ENCODE measurements around the gene ZFP36L2. TPM values are rescaled to one million over a fixed set of nuclear protein-coding genes. Genes with fewer than 3 reads are reported as not detected.

Gene ZFP36L2
- total and polyA plus RNA-seq, 12 donors: 8.4 to 333 (median 107) TPM

GRCh38 chr2:43218155-43218701, 8.2 kb downstream of the ZFP36L2 start:
- H3K4me1 ChIP-seq (replicated peaks in 1 of 2): peaks cover 48 to 53% of the 10 kb centered on the region in 2 donors
- no peaks in the 10 kb centered on the region for H3K27me3 ChIP-seq
- WGBS, 4 donors: 19 to 23% (median 21%) methylated on average over 13 of the region's 13 CpGs
- peaks cover 0 to 13% of the 10 kb centered on the region in 2 donors for H3K36me3 ChIP-seq (replicated peaks in 1 of 2)
- intact Hi-C loops (cut with DNase I): no loop called here
- peak overlapping the region in 1 of 4 donors; percentile 96 for H3K4me3 ChIP-seq
- TF ChIP-seq CTCF (IDR thresholded peaks at IDR 0.05): peak in 5 of 6 experiments; percentile 6 to 49 (median 21)
- TF ChIP-seq POLR2A (IDR thresholded peaks at IDR 0.05): no peak
- H3K27ac ChIP-seq: peak overlapping the region; percentile 92 to 100 (median 99)
- no peaks in the 10 kb centered on the region for H3K9me3 ChIP-seq (replicated peaks in 1 of 3)
- peak in 2 of 7 donors; percentile 62 to 66 for DNase-seq

DNA sequence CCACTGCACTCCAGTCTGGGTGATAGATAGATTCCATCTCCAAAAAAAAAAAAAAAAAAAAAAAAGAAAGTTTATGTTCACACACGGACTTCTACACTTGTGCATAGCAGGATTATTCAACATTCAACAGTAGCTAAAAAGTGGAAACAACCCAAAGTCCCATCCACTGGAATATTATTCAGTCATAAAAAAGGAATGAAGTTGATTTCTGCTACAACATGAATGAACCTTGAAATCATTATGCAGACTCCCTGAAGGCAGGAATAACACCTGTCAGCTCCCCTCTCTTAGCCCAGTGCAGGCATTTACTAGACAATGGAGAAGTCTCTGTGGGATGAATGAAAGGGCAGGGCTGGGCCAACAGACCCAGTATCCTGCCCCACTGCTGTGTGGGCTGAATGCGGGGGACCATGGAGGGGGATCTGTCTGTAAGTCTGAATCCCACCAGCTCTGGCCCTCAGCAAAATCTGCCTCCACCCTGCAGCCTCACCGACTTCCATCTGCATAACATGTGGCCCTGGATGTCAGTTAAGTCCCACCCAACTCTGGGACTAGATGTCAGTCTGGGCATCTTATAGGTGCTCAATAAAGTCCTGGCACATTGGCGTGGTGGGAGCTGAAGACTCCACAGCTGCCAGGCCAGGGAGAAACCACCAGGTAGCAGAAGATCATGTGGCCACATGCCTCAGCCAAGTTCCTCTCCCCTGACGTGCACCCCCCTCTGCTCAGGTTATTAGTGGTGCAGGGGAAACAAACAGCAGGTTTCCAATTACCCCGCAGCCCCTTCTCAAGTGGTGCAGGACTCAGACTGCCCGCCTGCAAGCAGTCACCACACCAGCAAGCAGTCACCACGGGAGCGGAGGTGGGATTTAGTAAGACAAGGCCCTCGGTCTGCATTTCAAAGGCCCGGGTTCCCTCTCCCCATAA, 8.9 kb downstream of the ZFP36L2 start:
- Histone ChIP-seq H3K4me1 (replicated peaks in 1 of 2) (peaks cover 43 to 49% of the 10 kb centered on the region in 2 donors), H3K27me3 (no peaks in the 10 kb centered on the region), H3K27ac (peak overlapping the region; percentile 92 to 100 (median 99)), H3K9me3 (replicated peaks in 1 of 3) (no peaks in the 10 kb centered on the region), H3K4me3 (no peak overlapping the region), H3K36me3 (replicated peaks in 1 of 2) (peaks cover 0 to 5% of the 10 kb centered on the region in 2 donors)
- peak in 2 of 7 donors; percentile 13 to 48 for DNase-seq
- WGBS, 4 donors: 54 to 65% (median 57%) methylated on average over 6 to 11 of the region's 11 CpGs
- TF ChIP-seq POLR2A (IDR thresholded peaks at IDR 0.05) (no peak), CTCF (IDR thresholded peaks at IDR 0.05) (no peak)
- intact Hi-C loops (cut with DNase I): no loop called here

GRCh38 chr2:43216629-43217028, 9.8 kb downstream of the ZFP36L2 start:
- Histone ChIP-seq H3K27ac (no peak overlapping the region), H3K4me3 (no peak overlapping the region), H3K4me1 (replicated peaks in 1 of 2) (peaks cover 36 to 42% of the 10 kb centered on the region in 2 donors), H3K9me3 (replicated peaks in 1 of 3) (no peaks in the 10 kb centered on the region), H3K36me3 (replicated peaks in 1 of 2) (no peaks in the 10 kb centered on the region), H3K27me3 (no peaks in the 10 kb centered on the region)
- 87 to 96% (median 91%) methylated on average over 8 of the region's 8 CpGs for WGBS, 4 donors
- TF ChIP-seq CTCF (IDR thresholded peaks at IDR 0.05): no peak
- no peak for DNase-seq
- intact Hi-C loops (cut with DNase I): no loop called here

DNA sequence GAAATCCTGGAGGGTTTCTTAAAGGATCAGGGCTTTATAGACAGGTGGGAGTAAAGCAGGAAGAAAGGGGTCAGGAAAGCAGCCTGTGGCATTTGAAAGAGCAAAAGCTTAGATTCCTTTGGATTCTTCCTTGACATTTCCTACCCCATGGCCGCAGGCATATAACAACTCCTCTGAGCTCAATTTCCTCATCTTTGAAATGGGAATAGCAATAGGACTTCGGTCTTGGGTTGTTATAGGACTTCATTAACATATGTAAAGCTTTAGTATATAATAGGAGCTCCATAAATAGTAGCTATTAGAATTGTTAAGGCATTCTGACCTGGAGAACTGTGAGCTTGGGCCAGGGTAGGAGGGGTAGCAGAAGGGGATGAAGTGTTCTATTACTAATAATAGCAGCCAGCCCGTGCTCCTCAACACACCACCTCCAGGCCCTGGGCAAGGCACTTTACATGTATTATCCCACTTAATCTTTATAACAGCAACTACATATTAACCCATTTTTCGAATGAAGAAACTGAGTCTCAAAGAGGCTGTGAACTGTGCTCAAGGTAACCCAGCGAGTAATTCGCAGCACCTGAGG, 10.6 kb downstream of the ZFP36L2 start:
- peaks cover 27 to 33% of the 10 kb centered on the region in 2 donors for H3K4me1 ChIP-seq (replicated peaks in 1 of 2)
- H3K9me3 ChIP-seq (replicated peaks in 1 of 3): no peaks in the 10 kb centered on the region
- WGBS, 4 donors: 85 to 89% (median 88%) methylated on average over 6 of the region's 6 CpGs
- TF ChIP-seq CTCF (IDR thresholded peaks at IDR 0.05) (no peak), POLR2A (IDR thresholded peaks at IDR 0.05) (no peak)
- H3K27me3 ChIP-seq: no peaks in the 10 kb centered on the region
- intact Hi-C loops (cut with DNase I): no loop called here
- H3K27ac ChIP-seq: no peak overlapping the region
- no peak for DNase-seq
- no peaks in the 10 kb centered on the region for H3K36me3 ChIP-seq (replicated peaks in 1 of 2)
- H3K4me3 ChIP-seq: no peak overlapping the region
